Right forelimb (tissue), 1 donor: ENCODE measurements around the gene EPHB2.
"Not testable (repeated sequence)": the region's sequence is repeated elsewhere in the genome, so short reads cannot be mapped to it uniquely, and the experiment has no call there.

ENCODE experiments used
- DNase-seq: peaks from one replicate; pipeline ENCODE4 v3.0.0-alpha.2; 2018

Gene EPHB2

GRCh38 chr1:22710701-22711049 lies at the start of gene EPHB2:
EPHB2 (plus strand) TSS chr1:22710839; CDS start chr1:22710983, 144 bp downstream.
- DNase-seq, result no peak

GRCh38 chr1:22661880-22662279 lies 48.8 kb upstream of the EPHB2 start:
- no peak for DNase-seq

- DNase-seq, result no peak
Observed at GRCh38 chr1:22662318-22662717, 48.3 kb upstream of the EPHB2 start.

GRCh38 chr1:22662986-22663408 lies 47.6 kb upstream of the EPHB2 start:
- DNase-seq, result no peak

- DNase-seq, result peak; percentile 72
Observed at GRCh38 chr1:22665752-22666151, 44.9 kb upstream of the EPHB2 start.

- no peak for DNase-seq
Observed at GRCh38 chr1:22666412-22666811, 44.2 kb upstream of the EPHB2 start.

GRCh38 chr1:22668840-22669239 lies 41.8 kb upstream of the EPHB2 start:
- not testable (repeated sequence) for DNase-seq

- no peak for DNase-seq
Observed at GRCh38 chr1:22670352-22670975, 40.2 kb upstream of the EPHB2 start.

GRCh38 chr1:22671999-22672398 lies 38.6 kb upstream of the EPHB2 start:
- DNase-seq, result no peak

GRCh38 chr1:22673486-22674409 lies 36.9 kb upstream of the EPHB2 start:
- peak; percentile 78 for DNase-seq

GRCh38 chr1:22674410-22674749 lies 36.3 kb upstream of the EPHB2 start:
- DNase-seq, result no peak

- DNase-seq, result not testable (repeated sequence)
Observed at GRCh38 chr1:22676151-22676550, 34.5 kb upstream of the EPHB2 start.

GRCh38 chr1:22676916-22677583 lies 33.6 kb upstream of the EPHB2 start:
- DNase-seq, result no peak

- no peak for DNase-seq
Observed at GRCh38 chr1:22677931-22678896, 32.4 kb upstream of the EPHB2 start.

GRCh38 chr1:22680726-22681125 lies 29.9 kb upstream of the EPHB2 start:
- DNase-seq, result no peak

GRCh38 chr1:22681556-22682276 lies 28.9 kb upstream of the EPHB2 start:
- no peak for DNase-seq

- no peak for DNase-seq
Observed at GRCh38 chr1:22683547-22683946, 27.1 kb upstream of the EPHB2 start.

GRCh38 chr1:22685591-22686059 lies 25.0 kb upstream of the EPHB2 start:
- DNase-seq, result peak; percentile 82

GRCh38 chr1:22687191-22687590 lies 23.4 kb upstream of the EPHB2 start:
- no peak for DNase-seq

- no peak for DNase-seq
Observed at GRCh38 chr1:22688466-22688865, 22.2 kb upstream of the EPHB2 start.

- no peak for DNase-seq
Observed at GRCh38 chr1:22689505-22689904, 21.1 kb upstream of the EPHB2 start.
